RWPE1 (cell line): ENCODE results near the gene GLI3.
A peak's percentile ranks its signal among the peaks of the same experiment; 100 is the strongest.

Experiments
- CTCF ChIA-PET: fragments of 350-600 bp; sonication (Branson Sonifier 250); formaldehyde crosslinking; extraction: SDS; loops from one replicate; lab custom pipeline; 2021; lab: Yijun Ruan, JAX
- POLR2A ChIA-PET: fragments of 400-600 bp; formaldehyde crosslinking; extraction: SDS; loops from one replicate; lab custom pipeline; 2020; ENCODE audit warnings: antibody characterized with exemption; ENCODE audit not compliant: low non-redundant PET; lab: Yijun Ruan, JAX
- DNase-seq: peaks from one replicate; pipeline ENCODE4 v3.0.0; 2012; ENCODE audit warnings: low spot score
- H3K27ac ChIP-seq: fragments of 450-650 bp; 2 replicates; pipeline ENCODE4 v1.5.1; 2017
- CTCF ChIP-seq: fragments of 450-650 bp; conservative IDR thresholded peaks from 2 replicates; pipeline ENCODE4 v1.5.1; 2017; ENCODE audit warnings: low read depth, mild to moderate bottlenecking

Gene GLI3

GRCh38 chr7:42269161-42269560 is 32.2 kb upstream of the GLI3 start:
- ChIA-PET CTCF (no interaction called here), POLR2A (no interaction called here)
- H3K27ac ChIP-seq: no peak overlapping the region
- TF ChIP-seq CTCF: no peak
- no peak for DNase-seq

GRCh38 chr7:42264702-42265101 is 27.7 kb upstream of the GLI3 start:
- CTCF ChIA-PET: interaction anchor here (1.0 kb wide), 1 partner anchor 9 kb away, joined by 3 read pairs; no protein-coding TSS in a partner anchor
- no peak for DNase-seq
- POLR2A ChIA-PET: no interaction called here
- no peak overlapping the region for H3K27ac ChIP-seq
- TF ChIP-seq CTCF: no peak

- H3K27ac ChIP-seq: peak overlapping the region; percentile 72
- ChIA-PET CTCF (no interaction called here), POLR2A (no interaction called here)
- no peak for TF ChIP-seq CTCF
- DNase-seq: no peak
These were observed 27.0 kb upstream of the GLI3 start for GRCh38 chr7:42263971-42264370.

DNA sequence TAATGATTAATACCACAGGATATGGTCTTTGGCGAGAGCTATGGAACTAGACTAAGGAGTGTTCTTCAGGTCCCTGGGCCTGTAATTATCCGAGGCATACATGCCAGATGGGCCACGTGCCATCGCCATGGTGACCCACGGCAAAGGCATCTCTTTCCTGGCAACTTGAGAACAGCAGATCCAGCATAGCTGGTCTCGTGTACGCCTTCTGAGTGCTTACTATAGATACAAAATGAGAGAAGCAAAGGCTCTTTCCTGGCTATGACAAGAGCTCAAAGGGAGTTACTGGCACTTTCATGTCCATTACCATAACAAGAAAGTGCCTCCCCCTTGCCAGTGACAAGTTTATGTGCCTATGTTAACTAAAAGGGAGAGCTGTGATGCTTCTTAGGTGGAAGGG is 26.0 kb upstream of the GLI3 start:
- CTCF ChIA-PET: interaction anchor here (0.6 to 0.7 kb wide), 3 partner anchors 10 to 250 kb away, joined by 3 to 4 read pairs (median 3); no protein-coding TSS in a partner anchor

GRCh38 chr7:42254217-42254616 is 17.2 kb upstream of the GLI3 start:
- ChIA-PET CTCF (no interaction called here), POLR2A (no interaction called here)
- no peak for TF ChIP-seq CTCF
- no peak overlapping the region for H3K27ac ChIP-seq
- DNase-seq: peak; percentile 18

More for the DNA sequence above, 26.0 kb upstream of the GLI3 start:
- peak; percentile 59 for DNase-seq
- H3K27ac ChIP-seq: peak overlapping the region; percentile 72
- POLR2A ChIA-PET: no interaction called here
- no peak for TF ChIP-seq CTCF

DNA sequence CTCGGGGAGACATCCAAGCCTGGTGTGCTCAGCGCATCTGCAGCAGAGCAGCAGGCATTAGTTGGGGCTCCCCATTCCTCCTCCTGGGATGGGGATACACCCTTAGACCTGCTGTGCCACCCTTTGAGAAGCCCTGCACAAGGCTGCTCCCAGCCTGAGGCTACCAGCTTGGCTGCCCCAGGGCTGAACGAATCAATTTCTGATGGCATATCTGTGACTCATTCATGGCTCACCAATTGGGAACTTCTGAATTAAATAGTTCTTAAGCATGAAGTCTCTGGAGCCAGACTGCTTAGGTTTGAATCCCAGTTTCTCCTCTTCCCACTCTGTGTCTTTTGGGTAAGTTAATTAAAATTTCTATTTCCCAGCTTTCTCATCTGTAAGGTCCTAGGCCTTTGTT is 16.3 kb upstream of the GLI3 start:
- CTCF ChIA-PET: no interaction called here
- H3K27ac ChIP-seq: no peak overlapping the region
- no peak for TF ChIP-seq CTCF

DNA sequence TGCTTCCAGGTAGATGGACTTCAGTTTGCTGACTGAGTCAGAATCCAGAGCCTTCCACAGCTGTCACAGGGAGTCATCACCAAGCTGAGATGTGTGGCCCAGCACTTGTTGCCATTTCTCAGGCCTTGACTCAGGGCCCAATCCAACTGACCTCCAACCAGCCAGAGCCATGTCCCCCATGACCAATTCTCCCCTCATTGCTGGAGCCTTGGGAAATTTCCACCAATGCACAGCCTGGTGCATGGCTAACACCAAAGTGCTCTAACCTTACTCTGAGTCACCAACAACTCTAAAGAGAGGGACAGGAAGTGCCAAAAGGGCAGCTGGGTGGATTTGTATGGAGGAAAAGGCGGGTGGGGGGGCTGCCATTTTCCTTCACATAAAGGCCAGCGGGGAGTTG is 13.4 kb upstream of the GLI3 start:
- TF ChIP-seq CTCF: no peak
- CTCF ChIA-PET: no interaction called here
- DNase-seq: no peak
- POLR2A ChIA-PET: no interaction called here
- H3K27ac ChIP-seq: no peak overlapping the region

More for the DNA sequence above, 16.3 kb upstream of the GLI3 start:
- DNase-seq: no peak
- POLR2A ChIA-PET: no interaction called here
